Activated CD4-positive, CD25-positive, alpha-beta regulatory T cell (primary cell): ENCODE results near the gene ARFIP2.
"Not testable (repeated sequence)": the region's sequence is repeated elsewhere in the genome, so short reads cannot be mapped to it uniquely, and the experiment has no call there.

Experiments
- DNase-seq, 4 experiments: peaks; one replicate each; lab custom pipeline; 2025; lab: John Stamatoyannopoulos, UW

The ARFIP2 gene, protein sequence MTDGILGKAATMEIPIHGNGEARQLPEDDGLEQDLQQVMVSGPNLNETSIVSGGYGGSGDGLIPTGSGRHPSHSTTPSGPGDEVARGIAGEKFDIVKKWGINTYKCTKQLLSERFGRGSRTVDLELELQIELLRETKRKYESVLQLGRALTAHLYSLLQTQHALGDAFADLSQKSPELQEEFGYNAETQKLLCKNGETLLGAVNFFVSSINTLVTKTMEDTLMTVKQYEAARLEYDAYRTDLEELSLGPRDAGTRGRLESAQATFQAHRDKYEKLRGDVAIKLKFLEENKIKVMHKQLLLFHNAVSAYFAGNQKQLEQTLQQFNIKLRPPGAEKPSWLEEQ

GRCh38 chr11:6481012-6481923 lies at the start of gene ARFIP2, which contains the start of gene TIMM10B:
Gene ARFIP2, minus strand, starts transcription at chr11:6481331. Its CDS starts 910 bp downstream, at chr11:6480421.
Gene TIMM10B, plus strand, starts transcription at chr11:6481501. Its CDS starts 16 bp downstream, at chr11:6481517.
- peak; percentile 86 to 97 (median 94) for DNase-seq

GRCh38 chr11:6530848-6531247 lies 49.7 kb upstream of the ARFIP2 start:
- DNase-seq: no peak

- no peak for DNase-seq
These were observed 48.1 kb upstream of the ARFIP2 start for GRCh38 chr11:6529266-6529665.

- no peak for DNase-seq
These were observed 45.4 kb upstream of the ARFIP2 start for GRCh38 chr11:6526411-6527135.

- DNase-seq: no peak
These were observed 42.1 kb upstream of the ARFIP2 start for GRCh38 chr11:6523253-6523652.

DNA sequence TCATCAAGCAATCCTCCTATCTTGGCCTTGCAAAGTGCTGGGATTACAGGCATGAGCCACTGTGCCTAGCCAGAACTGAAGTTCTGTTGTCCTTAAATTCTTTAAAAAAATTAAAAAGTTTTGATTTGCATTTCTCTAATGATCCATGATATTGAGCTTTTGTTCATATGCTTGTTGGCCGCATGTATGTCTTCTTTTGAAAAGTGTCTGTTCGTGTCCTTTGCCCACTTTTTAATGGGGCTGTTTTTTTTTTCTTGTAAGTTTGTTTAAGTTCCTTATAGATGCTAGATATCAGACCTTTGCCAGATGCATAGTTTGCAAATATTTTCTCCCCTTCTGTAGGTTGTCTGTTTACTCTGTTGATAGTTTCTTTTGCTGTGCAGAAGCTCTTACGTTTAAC lies 40.8 kb upstream of the ARFIP2 start:
- DNase-seq: not testable (repeated sequence)

GRCh38 chr11:6520265-6520664 lies 39.1 kb upstream of the ARFIP2 start:
- DNase-seq: no peak

GRCh38 chr11:6516865-6517264 lies 35.7 kb upstream of the ARFIP2 start:
- DNase-seq: no peak

GRCh38 chr11:6505577-6506240 lies 24.6 kb upstream of the ARFIP2 start:
- no peak for DNase-seq

DNA sequence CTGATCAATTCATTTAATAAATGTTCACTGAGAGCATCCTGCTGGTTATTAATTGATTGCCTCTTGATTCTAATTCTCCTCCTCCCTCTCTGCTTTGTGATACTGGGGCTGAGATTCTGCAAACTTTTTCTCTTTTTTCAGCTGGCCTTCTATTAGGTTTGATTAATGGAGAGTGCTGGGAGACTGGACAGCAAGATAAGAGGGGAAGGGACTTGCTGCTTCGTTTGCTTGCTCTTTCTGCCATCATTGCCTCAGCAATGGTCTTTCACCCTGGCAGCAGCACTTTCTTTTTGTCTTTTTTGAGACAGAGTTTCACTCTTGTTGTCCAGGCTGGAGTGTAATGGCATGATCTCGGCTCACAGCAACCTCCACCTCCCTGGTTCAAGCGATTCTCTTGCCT lies 23.0 kb upstream of the ARFIP2 start:
- DNase-seq: no peak

DNA sequence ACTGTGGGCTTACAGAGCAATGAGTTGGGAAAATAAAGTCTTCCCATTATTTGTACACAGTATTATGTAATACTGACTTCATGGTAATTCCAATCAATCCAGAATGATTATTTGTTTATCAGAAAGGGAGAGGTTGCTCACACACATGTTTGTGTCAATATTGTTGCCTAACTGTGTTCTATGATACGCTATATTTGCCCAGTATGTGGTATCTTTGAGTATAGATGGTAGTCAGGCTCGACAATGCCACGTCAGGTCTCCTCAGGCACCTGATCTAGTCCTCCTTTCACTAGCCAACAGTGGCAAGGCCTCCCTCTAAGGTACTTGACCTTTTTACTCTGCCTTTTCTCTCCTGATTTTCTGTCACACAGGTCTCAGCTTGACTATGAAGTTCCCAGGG lies 21.3 kb upstream of the ARFIP2 start:
- no peak for DNase-seq

DNA sequence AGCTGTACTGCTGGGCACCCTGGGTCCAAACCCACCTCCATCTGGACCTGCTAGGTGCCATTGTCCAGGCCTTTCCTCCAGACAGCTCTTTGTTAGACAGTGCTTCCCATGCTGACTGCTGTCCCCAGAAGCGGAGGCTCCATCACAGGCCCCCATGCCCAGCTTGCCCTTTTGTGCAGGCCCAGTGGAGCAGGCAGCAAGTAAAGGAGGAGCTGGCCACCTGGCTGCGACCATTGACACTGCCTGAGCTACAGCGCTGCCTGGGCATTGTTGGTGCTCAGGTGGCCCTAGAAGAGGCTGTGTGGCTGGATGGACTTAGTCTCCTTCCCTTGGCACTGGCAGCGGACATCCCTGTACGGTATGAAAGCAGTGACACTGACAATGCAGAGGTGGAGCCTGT lies 17.4 kb upstream of the ARFIP2 start:
- no peak for DNase-seq

- DNase-seq: no peak
These were observed 17.0 kb upstream of the ARFIP2 start for GRCh38 chr11:6498121-6498520.

GRCh38 chr11:6497069-6497839 lies 16.1 kb upstream of the ARFIP2 start, which contains the start of gene DNHD1:
Gene DNHD1, plus strand, starts transcription at chr11:6497280. Its CDS starts 936 bp downstream, at chr11:6498216.
- DNase-seq: no peak

GRCh38 chr11:6489306-6489705 lies 8.2 kb upstream of the ARFIP2 start:
- no peak for DNase-seq

DNA sequence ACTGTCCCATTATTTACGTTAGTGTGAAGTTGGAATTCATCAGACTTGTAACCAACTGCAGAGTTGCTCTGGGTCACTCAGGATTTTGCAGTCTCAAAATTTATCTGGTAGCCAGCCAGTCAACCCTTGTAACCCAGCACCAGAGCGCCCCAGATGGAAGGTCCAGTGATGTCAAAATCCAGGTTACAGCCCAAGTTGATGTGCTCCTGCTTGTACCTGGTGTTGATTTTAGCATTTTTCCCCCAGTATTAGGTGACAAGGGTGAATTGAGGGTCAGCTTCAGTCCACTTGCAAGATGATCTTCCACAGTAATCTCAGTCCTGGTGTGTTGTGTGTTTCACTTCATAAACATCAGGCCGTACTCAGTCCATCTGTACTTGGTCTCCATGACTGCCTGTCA lies 7.7 kb upstream of the ARFIP2 start:
- no peak for DNase-seq

GRCh38 chr11:6488342-6488741 lies 7.2 kb upstream of the ARFIP2 start:
- DNase-seq: no peak

DNA sequence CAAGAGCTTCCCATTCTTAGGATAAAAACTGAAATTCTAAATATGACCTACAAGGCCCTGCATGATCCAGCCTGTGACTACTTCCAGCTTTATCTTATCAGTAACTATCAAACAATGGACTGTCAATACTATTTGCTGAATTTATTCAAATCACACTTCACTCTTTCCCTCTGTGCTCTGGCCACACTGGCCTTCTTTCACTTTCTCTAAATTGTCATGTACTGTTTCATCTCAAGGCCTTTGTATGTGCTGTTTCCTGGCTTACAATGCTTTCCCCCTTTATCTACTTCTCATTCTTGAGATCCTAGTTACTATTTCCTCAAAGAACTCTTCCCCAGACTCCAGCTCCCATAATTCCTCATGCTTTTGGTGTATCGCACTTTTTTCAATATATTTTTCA lies 5.8 kb upstream of the ARFIP2 start:
- no peak for DNase-seq

DNA sequence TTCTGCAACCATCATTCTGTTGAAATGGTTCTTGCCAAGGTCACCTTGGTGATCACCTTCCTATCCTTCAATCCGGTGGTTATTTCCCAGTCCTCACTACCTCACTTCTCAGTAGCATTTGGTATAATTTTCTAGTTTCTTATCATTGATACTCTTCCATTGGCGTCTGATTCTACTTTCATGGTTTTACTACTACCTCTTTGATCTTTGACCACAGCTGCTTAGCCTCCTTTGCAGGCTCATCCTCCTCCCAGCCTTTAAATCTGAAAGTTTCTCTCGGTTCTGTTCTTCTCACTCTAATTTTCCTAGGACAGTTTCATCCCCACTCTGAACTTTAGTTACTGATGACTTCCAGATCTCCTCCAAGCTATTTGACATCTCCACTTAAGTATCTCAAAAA lies 5.1 kb upstream of the ARFIP2 start:
- DNase-seq: no peak

DNA sequence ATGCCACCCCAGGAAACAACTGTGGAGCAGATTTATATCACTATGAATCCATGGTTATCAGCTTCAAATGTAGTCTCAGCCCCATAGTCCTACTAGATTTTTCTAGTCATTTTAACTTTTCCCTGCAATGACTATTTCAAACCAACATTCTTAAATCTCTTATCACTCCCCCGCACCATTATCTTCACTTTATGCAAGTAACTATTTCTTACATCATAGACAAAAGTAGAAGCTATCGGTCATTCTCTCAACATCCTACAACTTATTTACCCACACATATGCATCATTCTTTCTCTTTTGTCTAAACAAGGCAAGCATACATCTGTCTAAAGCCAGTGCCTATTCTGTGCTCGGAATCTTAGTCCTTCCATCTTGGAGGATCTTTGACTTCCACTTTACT lies 4.5 kb upstream of the ARFIP2 start:
- DNase-seq: no peak

DNA sequence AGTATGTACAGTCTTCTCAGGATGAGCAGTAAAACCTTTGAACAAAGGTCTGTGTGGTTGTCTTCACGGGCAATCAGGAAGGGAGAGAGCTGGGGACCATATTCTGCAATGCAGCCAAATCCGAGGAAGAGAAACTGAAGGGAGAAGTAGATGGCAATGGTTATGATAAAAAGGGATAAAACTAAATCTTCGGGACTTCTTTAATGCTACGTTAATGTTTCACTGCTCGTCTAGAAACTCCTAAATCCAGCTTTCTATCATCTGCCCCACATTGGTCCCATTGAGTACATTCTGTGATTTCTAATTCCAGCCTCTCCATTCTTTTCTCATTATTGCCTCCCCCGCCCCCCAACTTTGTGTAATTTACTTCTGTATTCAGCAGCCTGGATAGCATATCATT lies 1.9 kb upstream of the ARFIP2 start:
- no peak for DNase-seq
